SK-N-SH (cell line): ENCODE data around the gene WEE1. TPM values are rescaled to one million over a fixed set of nuclear protein-coding genes. Genes with fewer than 3 reads are reported as not detected.

Experiments
- CTCF ChIA-PET: fragments of 300-600, 350-600 bp; formaldehyde crosslinking; extraction: SDS; loops from one replicate; lab custom pipeline; 2021; lab: Yijun Ruan, JAX
- POLR2A ChIA-PET: fragments of 350-600 bp; sonication (Branson Sonifier 250); formaldehyde crosslinking; extraction: SDS; loops from one replicate; lab custom pipeline; 2020; ENCODE audit warnings: antibody characterized with exemption, inconsistent platforms; lab: Yijun Ruan, JAX
- DNase-seq: peaks from one replicate; pipeline ENCODE4 v3.0.0; 2012
- H2AFZ ChIP-seq: fragments of 200-600 bp; sonication (generic); 2 replicates; pipeline ENCODE4 v1.8.1; 2016; ENCODE audit warnings: antibody characterized with exemption, mild to moderate bottlenecking, low read depth
- H3F3A ChIP-seq: fragments of 200-600 bp; sonication (generic); replicated peaks from 2 replicates; pipeline ENCODE3; 2016; ENCODE audit warnings: antibody characterized with exemption, mild to moderate bottlenecking; ENCODE audit not compliant: insufficient read depth
- H3K27ac ChIP-seq, 2 experiments: fragments of 200-500 bp in 1 of 2; fragments of 200-600 bp in 1 of 2; sonication (Bioruptor generic) in 1 of 2; sonication (generic), shearing (Covaris generic) in 1 of 2; 2 replicates each; pipeline versions ENCODE4 v1.5.1 to v1.6.1; 2014 to 2016; ENCODE audit warnings: low read depth in 2 of 2, inconsistent platforms in 1 of 2, low read length in 1 of 2, mild to moderate bottlenecking in 1 of 2, mixed read lengths in 1 of 2
- H3K27me3 ChIP-seq: fragments of 200-600 bp; sonication (generic), shearing (Covaris generic); 2 replicates; pipeline ENCODE4 v1.6.1; 2016; ENCODE audit warnings: mixed run types; ENCODE audit not compliant: insufficient read depth
- H3K36me3 ChIP-seq, 2 experiments: fragments of 200-500 bp in 1 of 2; fragments of 200-600 bp in 1 of 2; sonication (Bioruptor generic) in 1 of 2; sonication (generic) in 1 of 2; replicated peaks in 1 of 2; 2 replicates each; pipeline versions ENCODE3 to v1.5.1; 2014 to 2016; ENCODE audit warnings: low read length in 1 of 2, mild to moderate bottlenecking in 1 of 2; ENCODE audit not compliant: insufficient read depth in 2 of 2, control insufficient read depth in 1 of 2
- H3K4me1 ChIP-seq, 2 experiments: fragments of 200-500 bp in 1 of 2; fragments of 200-600 bp in 1 of 2; sonication (Bioruptor generic) in 1 of 2; sonication (generic), shearing (Covaris generic) in 1 of 2; 2 replicates each; pipeline versions ENCODE4 v1.5.1 to v1.6.1; 2014 to 2016; ENCODE audit warnings: low read depth in 1 of 2, low read length in 1 of 2, mixed run types in 1 of 2; ENCODE audit not compliant: insufficient read depth in 2 of 2, control insufficient read depth in 1 of 2
- H3K4me2 ChIP-seq: fragments of 200-600 bp; sonication (generic), shearing (Covaris generic); 2 replicates; pipeline ENCODE4 v1.6.1; 2017; ENCODE audit warnings: mixed run types
- H3K4me3 ChIP-seq, 2 experiments: fragments of 200-500 bp in 1 of 2; fragments of 200-600 bp in 1 of 2; sonication (Bioruptor generic) in 1 of 2; sonication (generic), shearing (Covaris generic) in 1 of 2; 2 replicates each; pipeline versions ENCODE4 v1.5.1 to v1.8.1; 2014 to 2016; ENCODE audit warnings: low read depth in 2 of 2, inconsistent platforms in 1 of 2, low read length in 1 of 2, mild to moderate bottlenecking in 1 of 2, mixed read lengths in 1 of 2, moderate library complexity in 1 of 2
- H3K79me2 ChIP-seq: fragments of 200-600 bp; sonication (generic); 2 replicates; pipeline ENCODE4 v1.8.1; 2017; ENCODE audit warnings: mild to moderate bottlenecking; ENCODE audit not compliant: insufficient read depth
- H3K9ac ChIP-seq: fragments of 200-600 bp; sonication (generic); 2 replicates; pipeline ENCODE4 v1.6.1; 2017; ENCODE audit warnings: mixed run types
- H3K9me2 ChIP-seq: fragments of 200-600 bp; sonication (generic); 2 replicates; pipeline ENCODE4 v1.6.1; 2017; ENCODE audit warnings: mixed run types
- H3K9me3 ChIP-seq: fragments of 200-600 bp; sonication (generic); 2 replicates; pipeline ENCODE4 v1.6.1; 2017; ENCODE audit warnings: mixed run types, mild to moderate bottlenecking, moderate library complexity
- H4K20me1 ChIP-seq: fragments of 200-600 bp; sonication (generic); 2 replicates; pipeline ENCODE4 v1.6.1; 2017; ENCODE audit warnings: mild to moderate bottlenecking, mixed run types; ENCODE audit not compliant: insufficient read depth
- CHD2 ChIP-seq: fragments of 150-350 bp; IDR thresholded peaks from 2 replicates; pipeline ENCODE4 v1.6.1; 2018; ENCODE audit warnings: low read length; ENCODE audit not compliant: partially characterized antibody
- EP300 ChIP-seq, 2 experiments: IDR thresholded peaks; 2 replicates each; pipeline versions ENCODE4 v1.4.0 to v1.6.1; 2012; ENCODE audit warnings: borderline replicate concordance in 1 of 2, low read depth in 1 of 2, low read length in 1 of 2
- EZH2phosphoT487 ChIP-seq: fragments of 200-600 bp; sonication (generic); IDR thresholded peaks from 2 replicates; pipeline ENCODE4 v1.6.1; 2017; ENCODE audit warnings: low read depth, mixed run types, mild to moderate bottlenecking, antibody characterized with exemption, moderate library complexity, borderline replicate concordance
- FOSL2 ChIP-seq: IDR thresholded peaks from 2 replicates; pipeline ENCODE4 v1.4.0; 2012; ENCODE audit warnings: low read depth, mild to moderate bottlenecking, moderate library complexity, borderline replicate concordance
- FOXJ3 ChIP-seq: sonication (generic); formaldehyde crosslinking; IDR thresholded peaks from 2 replicates; pipeline ENCODE4 v1.5.1; 2020; ENCODE audit warnings: mild to moderate bottlenecking, missing genetic modification reagents
- FOXM1 ChIP-seq: IDR thresholded peaks from 2 replicates; pipeline ENCODE4 v1.4.0; 2012; ENCODE audit warnings: low read depth, mild to moderate bottlenecking
- GATA2 ChIP-seq: sonication (generic); formaldehyde crosslinking; IDR thresholded peaks from 2 replicates; pipeline ENCODE4 v1.5.0; 2020; ENCODE audit warnings: mild to moderate bottlenecking, missing genetic modification reagents
- JUND ChIP-seq: IDR thresholded peaks from 2 replicates; pipeline ENCODE4 v1.4.0; 2012
- MXI1 ChIP-seq: IDR thresholded peaks from 2 replicates; pipeline ENCODE4 v1.6.1; 2012; ENCODE audit warnings: mild to moderate bottlenecking, low read depth, low read length, improper control_type of control experiment
- NRF1 ChIP-seq: IDR thresholded peaks from 2 replicates; pipeline ENCODE4 v1.6.1; 2012; ENCODE audit warnings: low read depth, mild to moderate bottlenecking, low read length
- RAD21 ChIP-seq: IDR thresholded peaks from 2 replicates; pipeline ENCODE4 v1.6.1; 2012; ENCODE audit warnings: mild to moderate bottlenecking, low read length
- RCOR1 ChIP-seq: fragments of 150-350 bp; IDR thresholded peaks from 2 replicates; pipeline ENCODE4 v1.6.1; 2017; ENCODE audit warnings: antibody characterized with exemption, low read length
- RFX5 ChIP-seq: IDR thresholded peaks from 2 replicates; pipeline ENCODE4 v1.6.1; 2012; ENCODE audit warnings: mild to moderate bottlenecking, improper control_type of control experiment, low read length
- RXRA ChIP-seq: IDR thresholded peaks from 2 replicates; pipeline ENCODE4 v1.4.0; 2012; ENCODE audit warnings: low read depth, mild to moderate bottlenecking, borderline replicate concordance
- SIN3A ChIP-seq: IDR thresholded peaks from 2 replicates; pipeline ENCODE4 v1.6.1; 2012; ENCODE audit warnings: low read depth, mild to moderate bottlenecking, low read length, moderate library complexity, borderline replicate concordance
- SMC3 ChIP-seq: IDR thresholded peaks from 2 replicates; pipeline ENCODE4 v1.6.1; 2012; ENCODE audit warnings: low read depth, low read length, improper control_type of control experiment
- TAF1 ChIP-seq: IDR thresholded peaks from 2 replicates; pipeline ENCODE4 v1.6.1; 2012; ENCODE audit warnings: low read depth, mild to moderate bottlenecking, low read length, moderate library complexity, borderline replicate concordance
- TEAD4 ChIP-seq: IDR thresholded peaks from 2 replicates; pipeline ENCODE4 v1.4.0; 2012; ENCODE audit warnings: mild to moderate bottlenecking, borderline replicate concordance; ENCODE audit not compliant: insufficient read depth
- YY1 ChIP-seq: IDR thresholded peaks from 2 replicates; pipeline ENCODE4 v1.4.0; 2012; ENCODE audit warnings: low read depth, mild to moderate bottlenecking
- WGBS: methylation state at CpG from one replicate; pipeline ENCODE4 v1.1.6; 2017; ENCODE audit warnings: low lambda C conversion rate; 5-methylcytosine and 5-hydroxymethylcytosine counted together
- polyA plus RNA-seq, 3 experiments: library from polyadenylated mRNA; depleted of rRNA; stranded (reverse); fragments of >200 nt; gene quantifications; 2 replicates each; pipeline ENCODE4 v1.2.3, GENCODE V29; 2012
- TF ChIP-seq, protein P1 (sequence below): IDR thresholded peaks from 2 replicates; pipeline ENCODE4 v1.4.0; 2012; ENCODE audit warnings: low read depth, borderline replicate concordance
- TF ChIP-seq, protein P2 (sequence below): IDR thresholded peaks from 2 replicates; pipeline ENCODE4 v1.6.1; 2012; ENCODE audit warnings: mild to moderate bottlenecking, low read depth, low read length, moderate library complexity
- TF ChIP-seq, protein P3 (sequence below): fragments of 200-600 bp; sonication (generic); IDR thresholded peaks from 2 replicates; pipeline ENCODE4 v1.6.1; 2017; ENCODE audit warnings: antibody characterized with exemption, mild to moderate bottlenecking, moderate library complexity
- TF ChIP-seq, protein P4 (sequence below): IDR thresholded peaks from 2 replicates; pipeline ENCODE4 v1.4.0; 2012; ENCODE audit warnings: low read depth, borderline replicate concordance

WEE1 gene
- polyA plus RNA-seq, 1 of the 3 experiments (the other 2 are of a cell fraction), result 16.9 TPM

DNA sequence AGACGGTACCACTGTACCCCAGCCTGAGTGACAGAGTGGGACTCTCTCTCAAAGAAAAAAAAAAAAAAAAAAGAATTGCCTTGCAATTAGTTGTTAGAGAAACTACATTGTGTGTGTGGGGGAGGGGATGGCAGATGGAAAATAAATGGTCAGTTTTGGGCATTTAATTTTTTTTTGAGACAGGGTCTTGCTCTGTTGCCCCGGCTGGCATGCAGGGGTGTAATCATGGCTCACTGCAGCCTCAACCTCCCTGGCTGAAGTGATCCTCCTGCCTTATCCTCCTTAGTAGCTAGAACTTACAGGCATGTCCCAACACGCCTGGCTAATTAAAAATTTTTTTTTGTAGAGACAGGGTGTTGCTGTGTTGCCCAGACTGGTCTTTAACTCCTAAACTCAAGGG, 36.4 kb downstream of the WEE1 start (continued):
- TF ChIP-seq EZH2phosphoT487, result no peak

DNA sequence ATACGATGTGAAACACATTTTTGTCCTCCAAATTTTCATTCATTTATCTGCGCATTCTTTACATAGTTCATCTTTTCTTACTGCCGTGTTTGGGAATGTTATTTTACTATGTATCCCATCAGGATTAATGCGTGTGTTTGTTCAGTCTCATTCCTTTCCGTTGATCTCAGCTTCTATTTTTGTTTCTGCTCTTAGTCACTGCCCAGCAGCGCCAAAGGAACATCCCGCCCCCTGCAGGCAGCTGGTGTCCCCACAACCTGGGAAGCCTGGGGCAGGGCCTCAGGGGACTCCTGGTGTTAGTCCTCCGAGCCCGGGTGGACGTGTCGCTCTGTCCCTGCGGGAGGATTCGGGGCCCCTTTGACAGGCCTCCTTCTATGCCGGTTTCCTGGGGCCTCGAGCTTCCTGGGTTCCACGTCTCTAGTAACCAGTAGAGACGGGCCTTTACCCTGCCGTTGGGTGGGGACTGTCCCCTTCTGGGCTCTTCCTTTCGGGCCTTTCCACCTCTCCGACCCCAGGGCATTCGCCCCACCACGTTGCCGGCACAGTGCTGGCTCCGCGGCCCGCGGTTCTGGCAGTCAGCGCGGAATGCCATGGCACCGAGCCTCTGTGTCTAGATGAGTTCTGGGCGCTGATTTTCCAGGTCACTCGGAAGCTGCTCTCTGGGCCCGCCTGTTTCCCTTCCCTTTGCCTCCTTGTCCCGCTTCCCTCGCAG, 39.8 kb downstream of the WEE1 start:
- POLR2A ChIA-PET, result no interaction called here
- TF ChIP-seq TAF1, result no peak
- TF ChIP-seq, protein P1, sequence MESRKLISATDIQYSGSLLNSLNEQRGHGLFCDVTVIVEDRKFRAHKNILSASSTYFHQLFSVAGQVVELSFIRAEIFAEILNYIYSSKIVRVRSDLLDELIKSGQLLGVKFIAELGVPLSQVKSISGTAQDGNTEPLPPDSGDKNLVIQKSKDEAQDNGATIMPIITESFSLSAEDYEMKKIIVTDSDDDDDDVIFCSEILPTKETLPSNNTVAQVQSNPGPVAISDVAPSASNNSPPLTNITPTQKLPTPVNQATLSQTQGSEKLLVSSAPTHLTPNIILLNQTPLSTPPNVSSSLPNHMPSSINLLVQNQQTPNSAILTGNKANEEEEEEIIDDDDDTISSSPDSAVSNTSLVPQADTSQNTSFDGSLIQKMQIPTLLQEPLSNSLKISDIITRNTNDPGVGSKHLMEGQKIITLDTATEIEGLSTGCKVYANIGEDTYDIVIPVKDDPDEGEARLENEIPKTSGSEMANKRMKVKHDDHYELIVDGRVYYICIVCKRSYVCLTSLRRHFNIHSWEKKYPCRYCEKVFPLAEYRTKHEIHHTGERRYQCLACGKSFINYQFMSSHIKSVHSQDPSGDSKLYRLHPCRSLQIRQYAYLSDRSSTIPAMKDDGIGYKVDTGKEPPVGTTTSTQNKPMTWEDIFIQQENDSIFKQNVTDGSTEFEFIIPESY, result peak; percentile 42; the same call in 1 of the 2 replicates
- no peak for TF ChIP-seq RFX5
- peak; percentile 91 for TF ChIP-seq JUND
- peak in 1 of 2 experiments; percentile 67; a peak in 1 of 4 replicates for TF ChIP-seq EP300 (IDR thresholded peaks at IDR 0.05; ENCODE audit: borderline replicate concordance in 1 of 2, low read depth in 1 of 2, low read length in 1 of 2)
- TF ChIP-seq MXI1, result no peak
- TF ChIP-seq SIN3A, result no peak
- peak; percentile 77 for TF ChIP-seq TEAD4
- TF ChIP-seq, protein P2, sequence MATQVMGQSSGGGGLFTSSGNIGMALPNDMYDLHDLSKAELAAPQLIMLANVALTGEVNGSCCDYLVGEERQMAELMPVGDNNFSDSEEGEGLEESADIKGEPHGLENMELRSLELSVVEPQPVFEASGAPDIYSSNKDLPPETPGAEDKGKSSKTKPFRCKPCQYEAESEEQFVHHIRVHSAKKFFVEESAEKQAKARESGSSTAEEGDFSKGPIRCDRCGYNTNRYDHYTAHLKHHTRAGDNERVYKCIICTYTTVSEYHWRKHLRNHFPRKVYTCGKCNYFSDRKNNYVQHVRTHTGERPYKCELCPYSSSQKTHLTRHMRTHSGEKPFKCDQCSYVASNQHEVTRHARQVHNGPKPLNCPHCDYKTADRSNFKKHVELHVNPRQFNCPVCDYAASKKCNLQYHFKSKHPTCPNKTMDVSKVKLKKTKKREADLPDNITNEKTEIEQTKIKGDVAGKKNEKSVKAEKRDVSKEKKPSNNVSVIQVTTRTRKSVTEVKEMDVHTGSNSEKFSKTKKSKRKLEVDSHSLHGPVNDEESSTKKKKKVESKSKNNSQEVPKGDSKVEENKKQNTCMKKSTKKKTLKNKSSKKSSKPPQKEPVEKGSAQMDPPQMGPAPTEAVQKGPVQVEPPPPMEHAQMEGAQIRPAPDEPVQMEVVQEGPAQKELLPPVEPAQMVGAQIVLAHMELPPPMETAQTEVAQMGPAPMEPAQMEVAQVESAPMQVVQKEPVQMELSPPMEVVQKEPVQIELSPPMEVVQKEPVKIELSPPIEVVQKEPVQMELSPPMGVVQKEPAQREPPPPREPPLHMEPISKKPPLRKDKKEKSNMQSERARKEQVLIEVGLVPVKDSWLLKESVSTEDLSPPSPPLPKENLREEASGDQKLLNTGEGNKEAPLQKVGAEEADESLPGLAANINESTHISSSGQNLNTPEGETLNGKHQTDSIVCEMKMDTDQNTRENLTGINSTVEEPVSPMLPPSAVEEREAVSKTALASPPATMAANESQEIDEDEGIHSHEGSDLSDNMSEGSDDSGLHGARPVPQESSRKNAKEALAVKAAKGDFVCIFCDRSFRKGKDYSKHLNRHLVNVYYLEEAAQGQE, result peak; percentile 46; the same call in 1 of the 2 replicates
- peak; percentile 64 for TF ChIP-seq SMC3
- TF ChIP-seq FOXM1, result 0 out of 2 replicates have a peak, but pooled peaks have one; percentile 30
- no peak for TF ChIP-seq NRF1
- no peak; the same call in 1 of the 2 replicates for TF ChIP-seq RXRA
- no peak for TF ChIP-seq GATA2 (CRISPR knock-in tag)
- no peak for TF ChIP-seq RCOR1
- peak; percentile 71 for TF ChIP-seq RAD21
- no peak for TF ChIP-seq YY1
- TF ChIP-seq FOXJ3 (CRISPR knock-in tag), result no peak
- TF ChIP-seq, protein P3, sequence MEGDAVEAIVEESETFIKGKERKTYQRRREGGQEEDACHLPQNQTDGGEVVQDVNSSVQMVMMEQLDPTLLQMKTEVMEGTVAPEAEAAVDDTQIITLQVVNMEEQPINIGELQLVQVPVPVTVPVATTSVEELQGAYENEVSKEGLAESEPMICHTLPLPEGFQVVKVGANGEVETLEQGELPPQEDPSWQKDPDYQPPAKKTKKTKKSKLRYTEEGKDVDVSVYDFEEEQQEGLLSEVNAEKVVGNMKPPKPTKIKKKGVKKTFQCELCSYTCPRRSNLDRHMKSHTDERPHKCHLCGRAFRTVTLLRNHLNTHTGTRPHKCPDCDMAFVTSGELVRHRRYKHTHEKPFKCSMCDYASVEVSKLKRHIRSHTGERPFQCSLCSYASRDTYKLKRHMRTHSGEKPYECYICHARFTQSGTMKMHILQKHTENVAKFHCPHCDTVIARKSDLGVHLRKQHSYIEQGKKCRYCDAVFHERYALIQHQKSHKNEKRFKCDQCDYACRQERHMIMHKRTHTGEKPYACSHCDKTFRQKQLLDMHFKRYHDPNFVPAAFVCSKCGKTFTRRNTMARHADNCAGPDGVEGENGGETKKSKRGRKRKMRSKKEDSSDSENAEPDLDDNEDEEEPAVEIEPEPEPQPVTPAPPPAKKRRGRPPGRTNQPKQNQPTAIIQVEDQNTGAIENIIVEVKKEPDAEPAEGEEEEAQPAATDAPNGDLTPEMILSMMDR, result peak; percentile 97
- TF ChIP-seq, protein P4, sequence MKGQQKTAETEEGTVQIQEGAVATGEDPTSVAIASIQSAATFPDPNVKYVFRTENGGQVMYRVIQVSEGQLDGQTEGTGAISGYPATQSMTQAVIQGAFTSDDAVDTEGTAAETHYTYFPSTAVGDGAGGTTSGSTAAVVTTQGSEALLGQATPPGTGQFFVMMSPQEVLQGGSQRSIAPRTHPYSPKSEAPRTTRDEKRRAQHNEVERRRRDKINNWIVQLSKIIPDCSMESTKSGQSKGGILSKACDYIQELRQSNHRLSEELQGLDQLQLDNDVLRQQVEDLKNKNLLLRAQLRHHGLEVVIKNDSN, result no peak
- TF ChIP-seq CHD2, result no peak
- peak; percentile 96 for TF ChIP-seq FOSL2

More for the DNA sequence above, 39.8 kb downstream of the WEE1 start:
- 41% methylated on average over 28 of the region's 35 CpGs for WGBS
- peak overlapping the region; percentile 29 to 43; a peak in 2 of 4 replicates for H3K4me3 ChIP-seq
- no peaks in the 10 kb centered on the region for H3K36me3 ChIP-seq
- H3K4me1 ChIP-seq, result peaks cover 0 to 15% of the 10 kb centered on the region in 2 experiments; a peak in 2 of 4 replicates
- H3K79me2 ChIP-seq, result no peaks in the 10 kb centered on the region
- H3K9me3 ChIP-seq, result 0 out of 2 replicates have a peak, but pooled peaks cover 4% of the 10 kb centered on the region
- peak overlapping the region; percentile 88 for H2AFZ ChIP-seq
- CTCF ChIA-PET, result interaction anchor here (0.6 to 2.2 kb wide), 36 partner anchors 9 to 715 kb away, joined by 3 to 23 read pairs (median 3); no protein-coding TSS in a partner anchor
- H3F3A ChIP-seq, result peaks cover 21% of the 10 kb centered on the region
- no peaks in the 10 kb centered on the region for H3K27me3 ChIP-seq
- peak overlapping the region; percentile 8 to 93; a peak in 2 of 4 replicates for H3K27ac ChIP-seq
- peak overlapping the region; percentile 64 for H3K9ac ChIP-seq
- DNase-seq, result peak; percentile 87
- H3K4me2 ChIP-seq, result peak overlapping the region; percentile 22; the same call in 1 of the 2 replicates
- no peaks in the 10 kb centered on the region for H3K9me2 ChIP-seq
- no peaks in the 10 kb centered on the region for H4K20me1 ChIP-seq
